HL-60 (cell line): ENCODE measurements around the gene STRIP1.

Experiments used
- DNase-seq, 2 experiments: peaks; one replicate each; pipeline ENCODE4 v3.0.0-alpha.2; 2010 to 2020; ENCODE audit warnings: low read depth in 1 of 2, low spot score in 1 of 2
- H3K27ac ChIP-seq: fragments of 250-450 bp; sonication (Bioruptor Pico); replicated peaks from 2 replicates; pipeline ENCODE4 v1.5.1; 2020; ENCODE audit warnings: mild to moderate bottlenecking, moderate library complexity
- H3K27me3 ChIP-seq: fragments of 250-450 bp; sonication (Bioruptor Pico); 2 replicates; pipeline ENCODE4 v1.5.1; 2021; ENCODE audit warnings: mild to moderate bottlenecking, moderate library complexity; ENCODE audit not compliant: insufficient read depth, poor library complexity, severe bottlenecking
- H3K4me3 ChIP-seq: replicated peaks from 2 replicates; pipeline ENCODE4 v1.5.1; 2011; ENCODE audit warnings: mild to moderate bottlenecking, control low read depth, low read length; ENCODE audit not compliant: insufficient read depth
- GABPA ChIP-seq: IDR thresholded peaks from 2 replicates; pipeline ENCODE4 v1.6.1; 2012; ENCODE audit warnings: low read depth
- POLR2AphosphoS5 ChIP-seq: IDR thresholded peaks from 2 replicates; pipeline ENCODE4 v1.6.1; 2012; ENCODE audit warnings: low read depth
- SPI1 ChIP-seq: IDR thresholded peaks from 2 replicates; pipeline ENCODE4 v1.6.1; 2012; ENCODE audit warnings: low read depth, mild to moderate bottlenecking, borderline replicate concordance
- TF ChIP-seq, protein P1 (sequence below): IDR thresholded peaks from 2 replicates; pipeline ENCODE4 v1.6.1; 2012; ENCODE audit warnings: low read depth; ENCODE audit not compliant: insufficient replicate concordance
- TF ChIP-seq, protein P2 (sequence below): IDR thresholded peaks from one replicate; pipeline ENCODE4 v1.5.1; 2011; ENCODE audit warnings: low read length, control low read depth, inconsistent platforms; ENCODE audit not compliant: insufficient read depth

The STRIP1 gene

GRCh38 chr1:110049801-110050601 is 15.6 kb downstream of the STRIP1 start:
- TF ChIP-seq GABPA (no peak), SPI1 (no peak), POLR2AphosphoS5 (no peak)
- TF ChIP-seq, protein P1, sequence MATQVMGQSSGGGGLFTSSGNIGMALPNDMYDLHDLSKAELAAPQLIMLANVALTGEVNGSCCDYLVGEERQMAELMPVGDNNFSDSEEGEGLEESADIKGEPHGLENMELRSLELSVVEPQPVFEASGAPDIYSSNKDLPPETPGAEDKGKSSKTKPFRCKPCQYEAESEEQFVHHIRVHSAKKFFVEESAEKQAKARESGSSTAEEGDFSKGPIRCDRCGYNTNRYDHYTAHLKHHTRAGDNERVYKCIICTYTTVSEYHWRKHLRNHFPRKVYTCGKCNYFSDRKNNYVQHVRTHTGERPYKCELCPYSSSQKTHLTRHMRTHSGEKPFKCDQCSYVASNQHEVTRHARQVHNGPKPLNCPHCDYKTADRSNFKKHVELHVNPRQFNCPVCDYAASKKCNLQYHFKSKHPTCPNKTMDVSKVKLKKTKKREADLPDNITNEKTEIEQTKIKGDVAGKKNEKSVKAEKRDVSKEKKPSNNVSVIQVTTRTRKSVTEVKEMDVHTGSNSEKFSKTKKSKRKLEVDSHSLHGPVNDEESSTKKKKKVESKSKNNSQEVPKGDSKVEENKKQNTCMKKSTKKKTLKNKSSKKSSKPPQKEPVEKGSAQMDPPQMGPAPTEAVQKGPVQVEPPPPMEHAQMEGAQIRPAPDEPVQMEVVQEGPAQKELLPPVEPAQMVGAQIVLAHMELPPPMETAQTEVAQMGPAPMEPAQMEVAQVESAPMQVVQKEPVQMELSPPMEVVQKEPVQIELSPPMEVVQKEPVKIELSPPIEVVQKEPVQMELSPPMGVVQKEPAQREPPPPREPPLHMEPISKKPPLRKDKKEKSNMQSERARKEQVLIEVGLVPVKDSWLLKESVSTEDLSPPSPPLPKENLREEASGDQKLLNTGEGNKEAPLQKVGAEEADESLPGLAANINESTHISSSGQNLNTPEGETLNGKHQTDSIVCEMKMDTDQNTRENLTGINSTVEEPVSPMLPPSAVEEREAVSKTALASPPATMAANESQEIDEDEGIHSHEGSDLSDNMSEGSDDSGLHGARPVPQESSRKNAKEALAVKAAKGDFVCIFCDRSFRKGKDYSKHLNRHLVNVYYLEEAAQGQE: no peak
- TF ChIP-seq, protein P2, sequence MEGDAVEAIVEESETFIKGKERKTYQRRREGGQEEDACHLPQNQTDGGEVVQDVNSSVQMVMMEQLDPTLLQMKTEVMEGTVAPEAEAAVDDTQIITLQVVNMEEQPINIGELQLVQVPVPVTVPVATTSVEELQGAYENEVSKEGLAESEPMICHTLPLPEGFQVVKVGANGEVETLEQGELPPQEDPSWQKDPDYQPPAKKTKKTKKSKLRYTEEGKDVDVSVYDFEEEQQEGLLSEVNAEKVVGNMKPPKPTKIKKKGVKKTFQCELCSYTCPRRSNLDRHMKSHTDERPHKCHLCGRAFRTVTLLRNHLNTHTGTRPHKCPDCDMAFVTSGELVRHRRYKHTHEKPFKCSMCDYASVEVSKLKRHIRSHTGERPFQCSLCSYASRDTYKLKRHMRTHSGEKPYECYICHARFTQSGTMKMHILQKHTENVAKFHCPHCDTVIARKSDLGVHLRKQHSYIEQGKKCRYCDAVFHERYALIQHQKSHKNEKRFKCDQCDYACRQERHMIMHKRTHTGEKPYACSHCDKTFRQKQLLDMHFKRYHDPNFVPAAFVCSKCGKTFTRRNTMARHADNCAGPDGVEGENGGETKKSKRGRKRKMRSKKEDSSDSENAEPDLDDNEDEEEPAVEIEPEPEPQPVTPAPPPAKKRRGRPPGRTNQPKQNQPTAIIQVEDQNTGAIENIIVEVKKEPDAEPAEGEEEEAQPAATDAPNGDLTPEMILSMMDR: no peak
- no peak for DNase-seq
- no peaks in the 10 kb centered on the region for H3K27me3 ChIP-seq
- no peak overlapping the region for H3K4me3 ChIP-seq
- H3K27ac ChIP-seq: no peak overlapping the region

- Histone ChIP-seq H3K27ac (no peak overlapping the region), H3K27me3 (no peaks in the 10 kb centered on the region), H3K4me3 (no peak overlapping the region)
- no peak for TF ChIP-seq POLR2AphosphoS5
- DNase-seq: no peak
Measured at GRCh38 chr1:110050602-110051261, 16.3 kb downstream of the STRIP1 start.

DNA sequence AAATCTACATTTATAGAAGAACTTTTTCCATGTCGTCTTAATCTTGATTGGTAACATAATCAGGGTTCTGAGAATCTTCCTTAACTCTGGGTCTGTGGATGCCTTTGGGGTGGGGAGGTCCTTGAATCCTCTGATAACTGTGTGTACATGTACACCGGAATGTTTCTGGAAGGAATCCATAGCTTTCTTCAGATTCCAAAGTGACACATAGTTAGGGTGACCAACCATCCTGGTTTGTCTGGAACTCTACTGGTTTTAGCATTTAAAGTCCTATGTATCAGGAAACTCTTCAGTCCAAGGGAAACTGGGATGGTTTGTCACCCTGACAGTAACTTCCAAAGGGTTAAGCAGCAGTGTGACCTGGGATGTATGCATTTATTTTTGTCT is 16.8 kb downstream of the STRIP1 start:
- H3K4me3 ChIP-seq: no peak overlapping the region
- TF ChIP-seq POLR2AphosphoS5: no peak
- TF ChIP-seq, protein P2: no peak
- TF ChIP-seq GABPA: no peak
- TF ChIP-seq SPI1: no peak
- TF ChIP-seq, protein P1: no peak
- H3K27ac ChIP-seq: no peak overlapping the region
- no peak for DNase-seq
- H3K27me3 ChIP-seq: no peaks in the 10 kb centered on the region

DNA sequence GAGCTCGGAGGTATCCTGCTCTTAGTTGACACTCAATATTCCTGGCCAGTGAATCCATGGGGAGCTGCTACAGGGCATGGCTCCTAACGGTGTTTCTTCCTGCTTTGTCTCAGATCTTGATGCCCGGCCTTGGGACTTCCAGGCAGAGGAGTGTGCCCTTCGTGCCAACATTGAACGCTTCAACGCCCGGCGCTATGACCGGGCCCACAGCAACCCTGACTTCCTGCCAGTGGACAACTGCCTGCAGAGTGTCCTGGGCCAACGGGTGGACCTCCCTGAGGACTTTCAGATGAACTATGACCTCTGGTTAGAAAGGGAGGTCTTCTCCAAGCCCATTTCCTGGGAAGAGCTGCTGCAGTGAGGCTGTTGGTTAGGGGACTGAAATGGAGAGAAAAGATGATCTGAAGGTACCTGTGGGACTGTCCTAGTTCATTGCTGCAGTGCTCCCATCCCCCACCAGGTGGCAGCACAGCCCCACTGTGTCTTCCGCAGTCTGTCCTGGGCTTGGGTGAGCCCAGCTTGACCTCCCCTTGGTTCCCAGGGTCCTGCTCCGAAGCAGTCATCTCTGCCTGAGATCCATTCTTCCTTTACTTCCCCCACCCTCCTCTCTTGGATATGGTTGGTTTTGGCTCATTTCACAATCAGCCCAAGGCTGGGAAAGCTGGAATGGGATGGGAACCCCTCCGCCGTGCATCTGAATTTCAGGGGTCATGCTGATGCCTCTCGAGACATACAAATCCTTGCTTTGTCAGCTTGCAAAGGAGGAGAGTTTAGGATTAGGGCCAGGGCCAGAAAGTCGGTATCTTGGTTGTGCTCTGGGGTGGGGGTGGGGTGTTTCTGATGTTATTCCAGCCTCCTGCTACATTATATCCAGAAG is 19.4 kb downstream of the STRIP1 start:
- TF ChIP-seq SPI1: no peak
- TF ChIP-seq, protein P2: peak; percentile 99
- peak in 1 of 2 experiments; percentile 51 for DNase-seq
- Histone ChIP-seq H3K27ac (no peak overlapping the region), H3K4me3 (no peak overlapping the region), H3K27me3 (no peaks in the 10 kb centered on the region)
